NCI-H1417 treated with DMSO at 0.1 percent for 48 hours (cell line): ENCODE measurements around the gene ZNF638.
"Not testable (repeated sequence)": the region's sequence is repeated elsewhere in the genome, so short reads cannot be mapped to it uniquely, and the experiment has no call there.

Experiments
- DNase-seq: peaks from one replicate; lab custom pipeline; 2025; lab: John Stamatoyannopoulos, UW

ZNF638 gene

GRCh38 chr2:71331581-71332434 lies at the start of gene ZNF638:
ZNF638 (plus strand) TSS chr2:71331782; CDS start chr2:71348955, 17,173 bp downstream.
- DNase-seq = peak; percentile 72

- DNase-seq = no peak
Observed at GRCh38 chr2:71281950-71282349, 49.6 kb upstream of the ZNF638 start.

DNA sequence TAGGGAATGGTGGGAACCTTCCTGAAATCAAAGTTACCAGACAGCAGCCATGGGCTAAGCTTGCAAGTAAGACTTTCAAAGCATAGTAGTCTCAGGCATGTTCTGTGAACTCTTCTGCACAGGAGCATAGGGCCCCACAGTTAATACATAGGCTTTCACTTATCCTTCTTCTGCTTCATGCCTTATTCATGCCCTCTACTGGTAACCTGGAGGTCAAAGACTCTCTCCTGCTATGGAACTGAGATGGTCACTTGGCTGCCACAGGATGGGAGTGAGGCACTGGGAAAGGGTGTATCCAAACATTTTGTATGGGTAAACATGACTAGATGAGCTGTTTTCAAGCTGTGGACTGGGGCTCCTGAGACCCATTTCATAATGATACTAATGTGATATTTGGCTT lies 49.1 kb upstream of the ZNF638 start:
- no peak for DNase-seq

GRCh38 chr2:71283131-71283530 lies 48.5 kb upstream of the ZNF638 start:
- DNase-seq = no peak

DNA sequence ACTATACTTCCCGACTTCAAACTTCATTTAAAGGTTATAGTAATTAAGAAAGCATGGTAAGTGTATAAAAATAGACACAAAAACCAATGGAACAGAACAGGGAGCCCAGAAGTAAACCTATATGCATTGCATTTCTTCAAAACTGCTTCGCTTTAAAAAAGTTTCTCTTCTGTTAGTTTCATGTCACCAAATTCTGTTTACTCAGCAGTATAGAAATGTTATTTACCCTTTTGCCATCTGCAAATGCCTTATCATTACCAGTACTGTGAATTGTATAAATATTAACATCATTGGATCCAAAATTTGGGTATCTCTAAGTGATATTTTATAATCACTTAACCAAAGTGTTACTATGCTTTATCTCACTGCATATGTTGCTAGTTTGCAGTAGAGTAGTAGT lies 45.9 kb upstream of the ZNF638 start:
- DNase-seq = no peak

DNA sequence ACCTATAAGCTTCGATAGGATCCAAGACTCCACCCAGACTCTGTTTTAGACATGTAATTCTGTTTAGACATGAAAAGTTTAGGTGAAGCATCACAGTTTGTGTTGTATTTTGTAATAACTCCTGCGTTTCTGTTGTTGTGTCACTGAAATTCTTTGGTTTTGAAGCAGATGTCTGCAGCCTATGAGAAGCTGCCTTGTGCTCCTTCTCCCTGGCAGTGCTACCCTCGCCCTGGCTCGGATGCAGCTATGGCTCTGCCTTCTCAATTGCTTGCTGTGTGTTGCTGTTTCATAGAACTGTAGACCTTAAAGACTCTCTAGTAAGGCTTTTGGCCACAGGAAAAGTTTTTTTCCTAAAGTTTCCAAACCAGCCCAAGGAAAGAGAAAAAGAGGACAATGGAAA lies 40.2 kb upstream of the ZNF638 start:
- DNase-seq = no peak

DNA sequence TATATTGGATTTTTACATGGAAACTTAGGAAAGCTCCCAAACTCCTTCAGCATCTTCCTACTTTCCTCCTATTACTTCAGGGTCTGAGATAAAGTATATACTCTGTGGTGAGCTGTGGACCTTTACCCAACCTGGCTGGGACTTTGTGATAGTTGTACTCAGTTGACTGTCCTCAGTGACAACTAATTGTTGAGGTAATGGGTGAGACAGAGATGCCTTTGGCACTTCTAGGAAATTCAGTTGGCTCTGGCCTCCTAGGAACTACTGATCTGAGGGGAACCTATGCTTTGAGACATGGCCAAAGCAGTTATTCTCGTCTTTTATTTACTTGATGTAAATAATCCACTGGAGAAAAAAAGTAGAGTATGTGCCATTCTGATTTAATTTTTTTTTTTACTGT lies 39.4 kb upstream of the ZNF638 start:
- no peak for DNase-seq

DNA sequence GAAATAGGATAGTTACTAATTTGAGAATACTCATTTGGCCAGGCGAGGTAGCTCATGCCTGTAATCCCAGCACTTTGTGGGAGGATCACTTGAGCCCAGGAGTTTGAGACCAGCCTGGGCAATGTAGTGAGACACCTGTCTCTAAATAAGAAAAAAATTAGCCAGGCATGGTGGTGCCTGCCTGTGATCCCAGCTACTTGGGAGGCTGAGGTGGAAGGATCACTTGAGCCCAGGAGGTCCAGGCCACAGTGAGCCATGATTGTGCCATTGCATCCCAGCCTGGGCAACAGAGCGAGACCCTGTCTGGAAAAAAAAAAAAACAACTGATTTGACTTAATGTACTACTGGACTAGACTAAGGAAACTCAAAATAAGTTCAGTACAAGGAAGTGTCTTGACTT lies 32.7 kb upstream of the ZNF638 start:
- no peak for DNase-seq

DNA sequence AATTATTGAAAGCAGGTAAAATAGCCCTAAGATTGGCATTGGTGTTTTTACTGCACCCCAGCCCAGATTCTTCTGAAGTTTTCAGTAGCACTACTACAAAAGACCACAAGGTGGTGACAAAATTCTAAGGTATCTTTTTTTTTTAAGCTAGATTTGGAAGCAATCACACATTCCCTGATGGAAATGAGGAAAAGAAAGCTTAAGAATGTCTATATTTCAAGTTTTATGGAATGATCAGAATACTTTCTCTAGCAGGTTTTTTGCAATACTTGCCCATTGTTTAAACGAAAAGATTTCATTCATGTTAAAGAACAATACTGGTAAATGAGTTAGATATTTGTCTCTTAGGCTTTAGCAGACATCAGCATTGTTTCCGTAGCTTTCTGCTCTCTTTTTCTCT lies 32.1 kb upstream of the ZNF638 start:
- no peak for DNase-seq

- no peak for DNase-seq
Observed at GRCh38 chr2:71303849-71304248, 27.7 kb upstream of the ZNF638 start.

- no peak for DNase-seq
Observed at GRCh38 chr2:71306762-71307161, 24.8 kb upstream of the ZNF638 start.

DNA sequence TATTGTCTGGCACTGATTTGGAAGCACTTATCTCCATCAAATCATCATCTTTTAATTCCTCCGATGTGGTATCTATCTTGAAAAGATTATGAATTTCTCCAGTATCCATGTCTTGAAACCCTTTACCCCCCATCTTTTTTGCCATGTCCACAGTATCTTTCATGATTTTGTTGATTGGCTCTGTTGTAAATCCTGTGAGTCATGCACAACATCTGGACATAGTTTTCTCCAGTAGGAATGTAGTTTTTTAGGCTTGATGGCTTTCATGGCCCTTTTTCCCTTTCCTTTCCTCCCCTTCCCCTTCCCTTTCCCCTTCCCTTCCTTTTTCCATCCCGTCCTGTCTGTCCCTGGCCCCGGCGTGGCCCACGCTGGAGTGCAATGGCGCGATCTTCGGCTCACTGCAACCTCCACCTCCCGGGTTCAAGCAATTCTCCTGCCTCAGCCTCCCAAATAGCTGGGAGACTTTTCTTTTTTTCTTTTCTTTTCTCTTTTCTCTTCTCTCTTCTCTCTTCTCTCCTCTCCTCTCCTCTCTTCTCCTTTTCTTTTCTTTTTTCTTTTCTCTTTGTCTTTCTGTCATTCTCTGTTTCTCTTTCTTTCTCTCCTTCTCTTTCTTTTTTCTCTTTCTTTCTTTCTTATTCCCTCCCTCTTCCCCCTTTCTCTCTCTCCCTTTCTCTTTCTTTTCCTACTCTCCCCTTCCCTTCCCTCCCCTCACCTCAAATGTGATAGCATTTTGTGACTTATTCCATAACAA lies 18.4 kb upstream of the ZNF638 start:
- DNase-seq = no peak

- no peak for DNase-seq
Observed at GRCh38 chr2:71317060-71317459, 14.5 kb upstream of the ZNF638 start.

GRCh38 chr2:71317900-71318299 lies 13.7 kb upstream of the ZNF638 start:
- DNase-seq = not testable (repeated sequence)

- DNase-seq = no peak
Observed at GRCh38 chr2:71323386-71323785, 8.2 kb upstream of the ZNF638 start.

GRCh38 chr2:71326968-71327367 lies 4.6 kb upstream of the ZNF638 start:
- no peak for DNase-seq

- DNase-seq = no peak
Observed at GRCh38 chr2:71327916-71328315, 3.7 kb upstream of the ZNF638 start.

DNA sequence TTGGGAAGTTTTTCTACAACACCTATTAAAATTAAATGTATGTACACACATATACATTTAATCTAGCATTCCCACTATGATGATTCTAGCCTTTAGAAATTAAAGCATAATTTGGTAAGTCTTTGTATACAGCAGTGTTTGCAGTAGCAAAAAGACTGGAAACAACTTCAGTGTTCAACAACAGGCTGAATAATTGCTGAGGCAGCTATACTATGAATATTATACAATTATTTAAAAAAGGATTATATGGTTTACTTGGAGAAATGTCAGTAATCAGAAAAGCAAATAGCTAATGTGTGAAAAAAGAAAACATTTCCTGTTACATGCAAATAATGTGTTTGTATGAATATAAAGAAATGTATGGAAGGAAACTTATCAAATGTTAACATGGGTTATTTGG lies 1.4 kb upstream of the ZNF638 start:
- no peak for DNase-seq

DNA sequence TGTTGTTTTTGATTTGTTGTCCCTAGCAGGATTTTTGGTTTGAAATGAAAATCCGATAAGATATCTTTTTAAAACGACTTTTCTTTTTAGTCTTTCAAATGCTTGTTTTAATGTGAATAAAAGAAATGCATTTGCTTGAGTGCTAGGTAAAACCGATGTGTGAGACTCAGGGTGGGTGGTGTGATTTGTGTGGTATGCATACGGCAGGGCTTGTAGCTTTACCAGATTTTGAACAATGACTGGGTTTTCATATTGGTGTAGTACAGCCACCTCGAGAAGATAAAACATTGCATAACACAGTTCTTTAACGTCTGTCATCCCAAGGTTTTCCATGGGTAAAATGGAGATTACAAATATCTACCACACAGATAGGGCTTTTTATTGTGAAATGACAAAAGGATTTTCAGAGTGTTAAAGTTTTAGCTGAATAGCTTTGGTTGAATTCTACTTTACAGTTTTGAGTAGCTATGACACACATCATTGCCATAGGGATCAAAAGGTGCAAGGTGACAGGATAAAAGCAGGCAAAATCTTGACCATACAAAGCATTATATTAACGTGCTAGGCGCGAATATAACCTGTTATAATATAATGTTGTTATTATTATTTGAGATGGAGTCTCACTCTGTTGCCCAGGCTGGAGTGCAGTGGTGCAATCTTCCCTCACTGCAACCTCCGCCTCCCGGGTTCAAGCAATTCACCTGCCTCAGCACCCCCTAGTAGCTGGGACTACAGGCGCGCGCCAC lies 824 bp upstream of the ZNF638 start:
- DNase-seq = no peak

DNA sequence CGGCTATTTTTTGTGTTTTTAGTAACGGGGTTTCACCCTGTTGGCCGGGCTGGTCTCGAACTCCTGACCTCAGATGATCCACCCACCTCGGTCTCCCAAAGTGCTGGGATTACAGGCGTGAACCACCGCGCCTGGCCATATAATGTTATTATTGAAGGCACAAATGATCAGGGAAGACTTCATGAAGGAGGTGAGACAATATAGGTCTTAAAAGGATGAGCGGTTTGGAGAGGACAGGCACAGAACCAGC lies 326 bp upstream of the ZNF638 start:
- not testable (repeated sequence) for DNase-seq

- no peak for DNase-seq
Observed at GRCh38 chr2:71332435-71332796, 834 bp downstream of the ZNF638 start.

DNA sequence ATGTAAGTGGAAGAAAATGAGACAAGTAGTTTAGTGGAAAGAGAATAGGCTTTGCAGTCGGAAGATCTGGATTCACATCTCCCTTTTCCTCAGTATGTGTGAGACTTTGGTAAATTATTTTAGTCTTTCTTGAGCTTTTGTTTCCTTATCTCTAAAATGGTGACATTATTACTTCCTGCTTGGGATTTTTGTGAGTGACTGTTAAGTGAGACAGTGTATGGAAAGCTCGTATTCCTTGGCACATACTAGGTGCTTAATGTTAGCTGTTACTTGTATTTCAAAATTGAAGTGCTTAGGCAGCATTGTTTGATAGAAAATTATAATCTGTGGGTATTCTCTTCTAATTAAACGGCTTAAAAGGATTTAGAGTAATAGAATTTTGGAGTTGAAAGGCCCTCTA lies 2.0 kb downstream of the ZNF638 start:
- DNase-seq = no peak

- DNase-seq = no peak
Observed at GRCh38 chr2:71336384-71336783, 4.8 kb downstream of the ZNF638 start.
